WTC11 (cell line): ENCODE data around the gene ANTXR2.

Experiments
- CREB1 ChIP-seq: sonication (generic); formaldehyde crosslinking; IDR thresholded peaks from 2 replicates; pipeline ENCODE4 v1.8.0; 2023; ENCODE audit warnings: mild to moderate bottlenecking, missing genetic modification reagents
- CTCF ChIP-seq: fragments of 200-600 bp; IDR thresholded peaks from 2 replicates; pipeline ENCODE4 v1.8.0; 2022; ENCODE audit warnings: antibody characterized with exemption
- E2F5 ChIP-seq: sonication (generic); formaldehyde crosslinking; IDR thresholded peaks from 2 replicates; pipeline ENCODE4 v1.8.1; 2022; ENCODE audit warnings: mild to moderate bottlenecking, moderate library complexity, missing genetic modification reagents
- NR2C2 ChIP-seq: sonication (generic); formaldehyde crosslinking; IDR thresholded peaks from 2 replicates; pipeline ENCODE4 v1.8.0; 2022; ENCODE audit warnings: mild to moderate bottlenecking, missing genetic modification reagents
- SMAD4 ChIP-seq: sonication (generic); formaldehyde crosslinking; IDR thresholded peaks from 2 replicates; pipeline ENCODE4 v1.8.0; 2022; ENCODE audit warnings: mild to moderate bottlenecking, missing genetic modification reagents
- SP1 ChIP-seq: sonication (generic); formaldehyde crosslinking; conservative IDR thresholded peaks from 2 replicates; pipeline ENCODE4 v1.8.1; 2022; ENCODE audit warnings: missing genetic modification reagents
- USF2 ChIP-seq: sonication (generic); formaldehyde crosslinking; IDR thresholded peaks from 2 replicates; pipeline ENCODE4 v1.8.1; 2023; ENCODE audit warnings: mild to moderate bottlenecking, missing genetic modification reagents, moderate library complexity
- TF ChIP-seq, protein P1 (sequence below): sonication (generic); formaldehyde crosslinking; conservative IDR thresholded peaks from 2 replicates; pipeline ENCODE4 v1.8.1; 2023; ENCODE audit warnings: mild to moderate bottlenecking, low read depth, missing genetic modification reagents, moderate library complexity

- TF ChIP-seq USF2 (no peak), SP1 (no peak), CTCF (no peak), SMAD4 (no peak), NR2C2 (no peak), E2F5 (CRISPR knock-in tag) (no peak), CREB1 (CRISPR knock-in tag) (no peak)
- TF ChIP-seq, protein P1, sequence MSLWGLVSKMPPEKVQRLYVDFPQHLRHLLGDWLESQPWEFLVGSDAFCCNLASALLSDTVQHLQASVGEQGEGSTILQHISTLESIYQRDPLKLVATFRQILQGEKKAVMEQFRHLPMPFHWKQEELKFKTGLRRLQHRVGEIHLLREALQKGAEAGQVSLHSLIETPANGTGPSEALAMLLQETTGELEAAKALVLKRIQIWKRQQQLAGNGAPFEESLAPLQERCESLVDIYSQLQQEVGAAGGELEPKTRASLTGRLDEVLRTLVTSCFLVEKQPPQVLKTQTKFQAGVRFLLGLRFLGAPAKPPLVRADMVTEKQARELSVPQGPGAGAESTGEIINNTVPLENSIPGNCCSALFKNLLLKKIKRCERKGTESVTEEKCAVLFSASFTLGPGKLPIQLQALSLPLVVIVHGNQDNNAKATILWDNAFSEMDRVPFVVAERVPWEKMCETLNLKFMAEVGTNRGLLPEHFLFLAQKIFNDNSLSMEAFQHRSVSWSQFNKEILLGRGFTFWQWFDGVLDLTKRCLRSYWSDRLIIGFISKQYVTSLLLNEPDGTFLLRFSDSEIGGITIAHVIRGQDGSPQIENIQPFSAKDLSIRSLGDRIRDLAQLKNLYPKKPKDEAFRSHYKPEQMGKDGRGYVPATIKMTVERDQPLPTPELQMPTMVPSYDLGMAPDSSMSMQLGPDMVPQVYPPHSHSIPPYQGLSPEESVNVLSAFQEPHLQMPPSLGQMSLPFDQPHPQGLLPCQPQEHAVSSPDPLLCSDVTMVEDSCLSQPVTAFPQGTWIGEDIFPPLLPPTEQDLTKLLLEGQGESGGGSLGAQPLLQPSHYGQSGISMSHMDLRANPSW, result no peak
These were observed 14.3 kb downstream of the ANTXR2 start for GRCh38 chr4:80058740-80059139.
